Activated CD8-positive, alpha-beta memory T cell treated with anti-CD3 and anti-CD28 coated beads, Interleukin-2, amount 10 ng/mL, durations not matched to agents 7 days and 5 days (primary cell): Measurements from ENCODE around the gene HSD17B13. TPM values are rescaled to one million over a fixed set of nuclear protein-coding genes. Genes with fewer than 3 reads are reported as not detected.
"Not testable (repeated sequence)": the region's sequence is repeated elsewhere in the genome, so short reads cannot be mapped to it uniquely, and the experiment has no call there.

Experiments used
- ATAC-seq: fragments of 150-1000 bp; cut with Tn5 transposase; one replicate; pipeline ENCODE4 v1.10.0; 2021; ENCODE audit warnings: moderate library complexity
- CTCF ChIA-PET: fragments of 350-600 bp; sonication (Branson Sonifier 250); formaldehyde crosslinking; loops from one replicate; lab custom pipeline; 2021; ENCODE audit warnings: antibody characterized with exemption; lab: Charles Lee
- DNase-seq: peaks from one replicate; pipeline ENCODE4 v3.0.0-alpha.2; 2020
- H3K27ac Mint-ChIP-seq: one replicate; pipeline ENCODE4 v1.8.0; 2021; ENCODE audit warnings: mild to moderate bottlenecking, mixed read lengths
- H3K27me3 Mint-ChIP-seq: one replicate; pipeline ENCODE4 v1.8.0; 2021; ENCODE audit warnings: mixed read lengths
- H3K36me3 Mint-ChIP-seq: one replicate; pipeline ENCODE4 v1.8.0; 2021; ENCODE audit warnings: mild to moderate bottlenecking, mixed read lengths
- H3K4me1 Mint-ChIP-seq: one replicate; pipeline ENCODE4 v1.8.0; 2021; ENCODE audit warnings: mixed read lengths
- H3K4me3 Mint-ChIP-seq: one replicate; pipeline ENCODE4 v1.8.0; 2021; ENCODE audit warnings: mild to moderate bottlenecking, moderate library complexity, mixed read lengths
- H3K9me3 Mint-ChIP-seq: one replicate; pipeline ENCODE4 v1.8.0; 2022; ENCODE audit warnings: low read depth, mixed read lengths
- total RNA-seq, 2 experiments: library from RNA; stranded (reverse); gene quantifications; one replicate each; pipeline ENCODE4 v1.2.3, GENCODE V29; 2021

The HSD17B13 gene
- total RNA-seq, 2 experiments from 2014 or later = 0.09 to 0.29 TPM

GRCh38 chr4:87309625-87310024 is 13.1 kb downstream of the HSD17B13 start:
- CTCF ChIA-PET = no interaction called here
- H3K27ac Mint-ChIP-seq = no peak overlapping the region
- DNase-seq = no peak

GRCh38 chr4:87306056-87306455 is 16.6 kb downstream of the HSD17B13 start:
- DNase-seq (no peak), ATAC-seq (no peak)
- Mint-ChIP-seq H3K4me1 (peaks cover 10% of the 10 kb centered on the region), H3K36me3 (no peaks in the 10 kb centered on the region), H3K27ac (no peak overlapping the region), H3K9me3 (no peaks in the 10 kb centered on the region), H3K4me3 (no peak overlapping the region), H3K27me3 (no peaks in the 10 kb centered on the region)
- CTCF ChIA-PET = interaction anchor here (1.2 kb wide), 1 partner anchor 30 kb away, joined by 3 read pairs; no protein-coding TSS in a partner anchor

More at GRCh38 chr4:87309625-87310024, 13.1 kb downstream of the HSD17B13 start:
- Mint-ChIP-seq H3K9me3 (no peaks in the 10 kb centered on the region), H3K4me1 (peaks cover 12% of the 10 kb centered on the region), H3K27me3 (no peaks in the 10 kb centered on the region), H3K36me3 (no peaks in the 10 kb centered on the region), H3K4me3 (no peak overlapping the region)
- no peak for ATAC-seq

- Mint-ChIP-seq H3K36me3 (no peaks in the 10 kb centered on the region), H3K4me1 (peaks cover 10% of the 10 kb centered on the region), H3K27me3 (no peaks in the 10 kb centered on the region), H3K9me3 (no peaks in the 10 kb centered on the region), H3K4me3 (no peak overlapping the region), H3K27ac (no peak overlapping the region)
- DNase-seq = no peak
- CTCF ChIA-PET = interaction anchor here (1.2 kb wide), 1 partner anchor 30 kb away, joined by 3 read pairs; no protein-coding TSS in a partner anchor
- ATAC-seq = no peak
Measured at GRCh38 chr4:87305562-87305961, 17.1 kb downstream of the HSD17B13 start.

- DNase-seq = no peak
Measured at GRCh38 chr4:87304745-87305432, 17.8 kb downstream of the HSD17B13 start.

GRCh38 chr4:87299898-87300297 is 22.8 kb downstream of the HSD17B13 start:
- no peaks in the 10 kb centered on the region for H3K36me3 Mint-ChIP-seq
- no peaks in the 10 kb centered on the region for H3K9me3 Mint-ChIP-seq
- H3K4me1 Mint-ChIP-seq = no peaks in the 10 kb centered on the region
- H3K4me3 Mint-ChIP-seq = no peak overlapping the region
- peaks cover 3% of the 10 kb centered on the region for H3K27me3 Mint-ChIP-seq
- no peak overlapping the region for H3K27ac Mint-ChIP-seq
- DNase-seq = no peak
- no peak for ATAC-seq
- CTCF ChIA-PET = no interaction called here

More at GRCh38 chr4:87304745-87305432, 17.8 kb downstream of the HSD17B13 start:
- Mint-ChIP-seq H3K27ac (no peak overlapping the region), H3K4me1 (peaks cover 10% of the 10 kb centered on the region), H3K9me3 (no peaks in the 10 kb centered on the region), H3K27me3 (no peaks in the 10 kb centered on the region), H3K36me3 (no peaks in the 10 kb centered on the region), H3K4me3 (no peak overlapping the region)
- no peak for ATAC-seq
- CTCF ChIA-PET = interaction anchor here (0.6 to 1.2 kb wide), 2 partner anchors 31 to 45 kb away, joined by 3 read pairs; no protein-coding TSS in a partner anchor

- no peak overlapping the region for H3K27ac Mint-ChIP-seq
- no peak for DNase-seq
- H3K4me3 Mint-ChIP-seq = no peak overlapping the region
- H3K4me1 Mint-ChIP-seq = no peaks in the 10 kb centered on the region
- H3K27me3 Mint-ChIP-seq = peaks cover 3% of the 10 kb centered on the region
- CTCF ChIA-PET = no interaction called here
- H3K36me3 Mint-ChIP-seq = no peaks in the 10 kb centered on the region
- peaks cover 3% of the 10 kb centered on the region for H3K9me3 Mint-ChIP-seq
- ATAC-seq = no peak
Measured at GRCh38 chr4:87298362-87298761, 24.3 kb downstream of the HSD17B13 start.

GRCh38 chr4:87294911-87295310 is 27.8 kb downstream of the HSD17B13 start:
- H3K36me3 Mint-ChIP-seq, H3K4me3 Mint-ChIP-seq, ATAC-seq, DNase-seq, H3K27ac Mint-ChIP-seq, H3K27me3 Mint-ChIP-seq, CTCF ChIA-PET, H3K4me1 Mint-ChIP-seq, H3K9me3 Mint-ChIP-seq: not testable (repeated sequence)

GRCh38 chr4:87293889-87294288 is 28.8 kb downstream of the HSD17B13 start:
- H3K4me1 Mint-ChIP-seq, H3K27me3 Mint-ChIP-seq, H3K9me3 Mint-ChIP-seq, CTCF ChIA-PET, ATAC-seq, DNase-seq, H3K4me3 Mint-ChIP-seq, H3K36me3 Mint-ChIP-seq, H3K27ac Mint-ChIP-seq: not testable (repeated sequence)

GRCh38 chr4:87286970-87287369 is 35.7 kb downstream of the HSD17B13 start:
- CTCF ChIA-PET = no interaction called here
- Mint-ChIP-seq H3K36me3 (no peaks in the 10 kb centered on the region), H3K9me3 (peaks cover 8% of the 10 kb centered on the region)

GRCh38 chr4:87284268-87284667 is 38.4 kb downstream of the HSD17B13 start:
- not testable (repeated sequence) for H3K27me3 Mint-ChIP-seq, H3K36me3 Mint-ChIP-seq, H3K27ac Mint-ChIP-seq, ATAC-seq, H3K9me3 Mint-ChIP-seq, H3K4me1 Mint-ChIP-seq, DNase-seq, H3K4me3 Mint-ChIP-seq
- CTCF ChIA-PET = interaction anchor here (0.6 kb wide), 1 partner anchor 570 kb away, joined by 4 read pairs; no protein-coding TSS in a partner anchor

More at GRCh38 chr4:87286970-87287369, 35.7 kb downstream of the HSD17B13 start:
- Mint-ChIP-seq H3K4me3 (no peak overlapping the region), H3K27me3 (no peaks in the 10 kb centered on the region), H3K4me1 (no peaks in the 10 kb centered on the region), H3K27ac (no peak overlapping the region)
- DNase-seq = no peak
- no peak for ATAC-seq

- Mint-ChIP-seq H3K27ac (no peak overlapping the region), H3K36me3 (no peaks in the 10 kb centered on the region), H3K27me3 (peaks cover 1% of the 10 kb centered on the region), H3K4me1 (no peaks in the 10 kb centered on the region), H3K9me3 (peaks cover 8% of the 10 kb centered on the region), H3K4me3 (no peak overlapping the region)
- CTCF ChIA-PET = no interaction called here
- DNase-seq (no peak), ATAC-seq (no peak)
Measured at GRCh38 chr4:87283151-87283550, 39.5 kb downstream of the HSD17B13 start.

GRCh38 chr4:87281603-87282002 is 41.1 kb downstream of the HSD17B13 start:
- peaks cover 5% of the 10 kb centered on the region for H3K9me3 Mint-ChIP-seq
- peaks cover 4% of the 10 kb centered on the region for H3K27me3 Mint-ChIP-seq
- ATAC-seq (no peak), DNase-seq (no peak)
- H3K36me3 Mint-ChIP-seq = no peaks in the 10 kb centered on the region
- no peak overlapping the region for H3K4me3 Mint-ChIP-seq
- H3K4me1 Mint-ChIP-seq = no peaks in the 10 kb centered on the region
- no peak overlapping the region for H3K27ac Mint-ChIP-seq
- CTCF ChIA-PET = no interaction called here

GRCh38 chr4:87278335-87278794 is 44.3 kb downstream of the HSD17B13 start:
- H3K4me1 Mint-ChIP-seq = no peaks in the 10 kb centered on the region
- ATAC-seq (no peak), DNase-seq (no peak)
- H3K27me3 Mint-ChIP-seq = peaks cover 8% of the 10 kb centered on the region
- no peaks in the 10 kb centered on the region for H3K36me3 Mint-ChIP-seq
- H3K27ac Mint-ChIP-seq = no peak overlapping the region
- no peak overlapping the region for H3K4me3 Mint-ChIP-seq
- H3K9me3 Mint-ChIP-seq = no peaks in the 10 kb centered on the region
- CTCF ChIA-PET = interaction anchor here (1.1 kb wide), 1 partner anchor 187 kb away, joined by 4 read pairs; no protein-coding TSS in a partner anchor

GRCh38 chr4:87275311-87275710 is 47.4 kb downstream of the HSD17B13 start:
- CTCF ChIA-PET = no interaction called here
- no peaks in the 10 kb centered on the region for H3K4me1 Mint-ChIP-seq
- peaks cover 19% of the 10 kb centered on the region for H3K27me3 Mint-ChIP-seq
- H3K36me3 Mint-ChIP-seq = no peaks in the 10 kb centered on the region
- H3K9me3 Mint-ChIP-seq = no peaks in the 10 kb centered on the region
- H3K27ac Mint-ChIP-seq = no peak overlapping the region
- ATAC-seq = no peak
- H3K4me3 Mint-ChIP-seq = no peak overlapping the region
- DNase-seq = no peak
